K562 (cell line): Measurements from ENCODE around the gene CFAP97D2. TPM values are rescaled to one million over a fixed set of nuclear protein-coding genes. Genes with fewer than 3 reads are reported as not detected.

ENCODE experiments used
- ATF7 ChIP-seq: fragments of 450-650 bp; IDR thresholded peaks from 2 replicates; pipeline ENCODE4 v1.7.1; 2014; ENCODE audit warnings: mild to moderate bottlenecking, moderate library complexity
- COPS2 ChIP-seq: fragments of 450-650 bp; conservative IDR thresholded peaks from 2 replicates; pipeline ENCODE4 v1.6.1; 2016; ENCODE audit warnings: mild to moderate bottlenecking, moderate library complexity
- ESRRA ChIP-seq: fragments of 450-650 bp; IDR thresholded peaks from 2 replicates; pipeline ENCODE4 v1.6.1; 2014; ENCODE audit warnings: low read depth, mild to moderate bottlenecking, moderate library complexity, borderline replicate concordance
- GTF2E2 ChIP-seq: fragments of 200-800 bp; sonication (Bioruptor generic); IDR thresholded peaks from 2 replicates; pipeline ENCODE4 v1.6.1; 2016; ENCODE audit warnings: missing genetic modification characterization, missing compliant biosample characterization
- KAT7 ChIP-seq: sonication (generic); formaldehyde crosslinking; IDR thresholded peaks from 2 replicates; pipeline ENCODE4 v1.8.0; 2022; ENCODE audit warnings: missing genetic modification reagents, mild to moderate bottlenecking, borderline replicate concordance
- KDM5B ChIP-seq: fragments of 200-600 bp; sonication (generic); IDR thresholded peaks from 2 replicates; pipeline ENCODE4 v1.6.1; 2012; ENCODE audit warnings: low read depth, mild to moderate bottlenecking, moderate library complexity, low read length, control low read depth, inconsistent platforms; ENCODE audit not compliant: insufficient replicate concordance
- KLF10 ChIP-seq: fragments of 250-450 bp; sonication (Bioruptor Pico); IDR thresholded peaks from 2 replicates; pipeline ENCODE4 v1.6.1; 2021; ENCODE audit warnings: matching md5 sums
- MAFG ChIP-seq: fragments of 450-650 bp; conservative IDR thresholded peaks from 2 replicates; pipeline ENCODE4 v1.6.1; 2016; ENCODE audit warnings: missing genetic modification characterization, missing compliant biosample characterization
- POLR2H ChIP-seq: IDR thresholded peaks from 2 replicates; pipeline ENCODE4 v1.6.1; 2016; ENCODE audit warnings: missing genetic modification characterization, low read depth, mild to moderate bottlenecking, control low read depth, missing compliant biosample characterization, moderate library complexity
- RAD51 ChIP-seq: fragments of 450-650 bp; IDR thresholded peaks from 2 replicates; pipeline ENCODE4 v1.7.1; 2016; ENCODE audit warnings: low read depth, mild to moderate bottlenecking, borderline replicate concordance
- RNF219 ChIP-seq: fragments of 250-450 bp; sonication (Bioruptor Pico); IDR thresholded peaks from 2 replicates; pipeline ENCODE4 v1.5.0; 2022; ENCODE audit warnings: mild to moderate bottlenecking
- SAFB2 ChIP-seq: fragments of 200-400 bp; formaldehyde crosslinking; IDR thresholded peaks from 2 replicates; pipeline ENCODE4 v1.6.1; 2018; ENCODE audit warnings: borderline replicate concordance, low read length, low read depth, moderate library complexity; ENCODE audit not compliant: severe bottlenecking
- SFPQ ChIP-seq: fragments of 200-400 bp; formaldehyde crosslinking; IDR thresholded peaks from 2 replicates; pipeline ENCODE4 v1.6.1; 2017; ENCODE audit warnings: mild to moderate bottlenecking, low read depth, low read length, moderate library complexity
- TFAP4 ChIP-seq: sonication (generic); formaldehyde crosslinking; IDR thresholded peaks from 2 replicates; pipeline ENCODE4 v1.8.0; 2022; ENCODE audit warnings: missing genetic modification reagents, mild to moderate bottlenecking, moderate library complexity, borderline replicate concordance
- ZFP30 ChIP-seq: fragments of 250-450 bp; sonication (Bioruptor Pico); IDR thresholded peaks from 2 replicates; pipeline ENCODE4 v1.8.0; 2022; ENCODE audit warnings: moderate library complexity, mild to moderate bottlenecking, inconsistent platforms, borderline replicate concordance
- ZMIZ1 ChIP-seq, 2 experiments: fragments of 150-350 bp in 1 of 2; IDR thresholded peaks; 2 replicates each; pipeline ENCODE4 v1.6.1; 2012 to 2016; ENCODE audit warnings: low read depth in 2 of 2, low read length in 2 of 2, mild to moderate bottlenecking in 1 of 2, moderate library complexity in 1 of 2
- ZNF224 ChIP-seq: sonication (generic); formaldehyde crosslinking; IDR thresholded peaks from 2 replicates; pipeline ENCODE4 v1.8.0; 2022; ENCODE audit warnings: mild to moderate bottlenecking, missing genetic modification reagents
- ZNF282 ChIP-seq: sonication (generic); formaldehyde crosslinking; IDR thresholded peaks from 2 replicates; pipeline ENCODE4 v1.8.1; 2023; ENCODE audit warnings: missing genetic modification reagents
- ZNF316 ChIP-seq: fragments of 450-650 bp; IDR thresholded peaks from 2 replicates; pipeline ENCODE4 v1.6.1; 2016
- ZNF589 ChIP-seq: fragments of 200-800 bp; sonication (Bioruptor generic); IDR thresholded peaks from 2 replicates; pipeline ENCODE4 v1.6.1; 2016; ENCODE audit warnings: low read depth, missing genetic modification characterization, missing compliant biosample characterization
- polyA plus RNA-seq, 8 experiments: library from polyadenylated mRNA; depleted of rRNA in 4 of 8; stranded (reverse) in 5 of 8; unstranded in 3 of 8; fragments of >200 nt; fragmentation: Nextera tagmentation in 2 of 8; fragmentation: Illumina TruSeq in 1 of 8; extraction: Ambion mirVana in 2 of 8; extraction: Trizol in 1 of 8; gene quantifications; 2 replicates each; pipeline versions ENCODE4 v1.2.1 to v1.2.3, GENCODE V29; 2011 to 2014; ENCODE audit warnings: inconsistent platforms in 1 of 8, missing spikeins in 1 of 8
- total RNA-seq, 7 experiments: library from RNA; depleted of rRNA in 6 of 7; stranded (reverse); fragments of >200 nt in 6 of 7; fragmentation: Illumina TruSeq in 2 of 7; extraction: Trizol in 2 of 7; gene quantifications; 2 replicates each; pipeline versions ENCODE4 v1.2.1 to v1.2.3, GENCODE V29; 2011 to 2021; ENCODE audit warnings: low replicate concordance in 1 of 7

Gene CFAP97D2
- total and polyA plus RNA-seq, 9 of the 15 experiments (the other 6 are each of a cell fraction or from before 2014, with no cell fraction given), result not detected

- TF ChIP-seq SAFB2 (no peak), ZFP30 (no peak), KAT7 (CRISPR knock-in tag) (no peak), ZMIZ1 (IDR thresholded peaks at IDR 0.05; ENCODE audit: low read depth in 2 of 2, low read length in 2 of 2) (0 out of 4 replicates have a peak, but pooled peaks of 1 of the 2 experiments have one; percentile 35), RNF219 (CRISPR knock-in tag) (no peak), GTF2E2 (tag) (no peak), KDM5B (no peak), KLF10 (no peak), ATF7 (peak; percentile 34), ZNF282 (CRISPR knock-in tag) (no peak), MAFG (peak; percentile 97), COPS2 (no peak), ESRRA (no peak), ZNF316 (peak; percentile 100), ZNF589 (CRISPR knock-in tag) (peak; percentile 40; the same call in 1 of the 2 replicates), TFAP4 (CRISPR knock-in tag) (peak; percentile 92), SFPQ (no peak), ZNF224 (CRISPR knock-in tag) (no peak), RAD51 (no peak), POLR2H (tag) (no peak)
Measured at GRCh38 chr13:114222461-114222968, 43.5 kb downstream of the CFAP97D2 start (continued).
